ENCODE data around the gene KBTBD3. TPM values are rescaled to one million over a fixed set of nuclear protein-coding genes. Genes with fewer than 3 reads are reported as not detected.

The KBTBD3 gene
- total and polyA plus RNA-seq, 7 donors, result 2.0 to 10.3 (median 4.7) TPM

- intact Hi-C loops (cut with DNase I), result no loop called here
- H3K4me1 ChIP-seq, result no peaks in the 10 kb centered on the region
These were observed 45.2 kb downstream of the KBTBD3 start for GRCh38 chr11:106031936-106032335.

GRCh38 chr11:106031202-106031810, 45.8 kb downstream of the KBTBD3 start:
- Histone ChIP-seq H3K4me1 (no peaks in the 10 kb centered on the region), H3K27ac (no peak overlapping the region), H3K27me3 (no peaks in the 10 kb centered on the region), H3K36me3 (no peaks in the 10 kb centered on the region), H3K4me3 (no peak overlapping the region), H3K9me3 (no peaks in the 10 kb centered on the region)
- no peak for TF ChIP-seq CTCF (IDR thresholded peaks at IDR 0.05)
- TF ChIP-seq POLR2AphosphoS5 (IDR thresholded peaks at IDR 0.05), result no peak
- TF ChIP-seq POLR2A (IDR thresholded peaks at IDR 0.05), result no peak
- no peak for TF ChIP-seq EP300 (IDR thresholded peaks at IDR 0.05)
- 52 to 71% methylated on average over 2 of the region's 2 CpGs for WGBS, 2 donors
- intact Hi-C loops (cut with DNase I), result no loop called here
- DNase-seq, result no peak

More at GRCh38 chr11:106031936-106032335, 45.2 kb downstream of the KBTBD3 start:
- WGBS, 2 donors, result 72 to 82% methylated on average over 3 of the region's 3 CpGs
- H3K27ac ChIP-seq, result no peak overlapping the region
- H3K9me3 ChIP-seq, result no peaks in the 10 kb centered on the region
- no peaks in the 10 kb centered on the region for H3K36me3 ChIP-seq
- H3K27me3 ChIP-seq, result no peaks in the 10 kb centered on the region
- H3K4me3 ChIP-seq, result no peak overlapping the region
- no peak for DNase-seq
- TF ChIP-seq EP300 (IDR thresholded peaks at IDR 0.05), result no peak
- no peak for TF ChIP-seq POLR2A (IDR thresholded peaks at IDR 0.05)
- no peak for TF ChIP-seq POLR2AphosphoS5 (IDR thresholded peaks at IDR 0.05)
- no peak for TF ChIP-seq CTCF (IDR thresholded peaks at IDR 0.05)

- intact Hi-C loops (cut with DNase I), result no loop called here
- Histone ChIP-seq H3K36me3 (no peaks in the 10 kb centered on the region), H3K9me3 (no peaks in the 10 kb centered on the region), H3K27ac (no peak overlapping the region), H3K27me3 (no peaks in the 10 kb centered on the region), H3K4me1 (no peaks in the 10 kb centered on the region), H3K4me3 (no peak overlapping the region)
- WGBS, 2 donors, result 67 to 76% methylated on average over 4 of the region's 4 CpGs
- DNase-seq, result no peak
- no peak for TF ChIP-seq POLR2A (IDR thresholded peaks at IDR 0.05)
- no peak for TF ChIP-seq POLR2AphosphoS5 (IDR thresholded peaks at IDR 0.05)
- TF ChIP-seq EP300 (IDR thresholded peaks at IDR 0.05), result no peak
- no peak for TF ChIP-seq CTCF (IDR thresholded peaks at IDR 0.05)
These were observed 46.5 kb downstream of the KBTBD3 start for GRCh38 chr11:106030609-106031008.

GRCh38 chr11:106022795-106023275, 54.3 kb downstream of the KBTBD3 start:
- Histone ChIP-seq H3K27me3 (no peaks in the 10 kb centered on the region), H3K36me3 (no peaks in the 10 kb centered on the region), H3K4me1 (peaks cover 0 to 36% (median 29%) of the 10 kb centered on the region in 4 donors), H3K4me3 (peak overlapping the region; percentile 34 to 93 (median 87)), H3K27ac (peak overlapping the region; percentile 66 to 89 (median 84)), H3K9me3 (no peaks in the 10 kb centered on the region)
- WGBS, 2 donors, result 94 to 95% methylated on average over 7 of the region's 7 CpGs
- TF ChIP-seq POLR2AphosphoS5 (IDR thresholded peaks at IDR 0.05) (no peak), POLR2A (IDR thresholded peaks at IDR 0.05) (no peak)
- no peak for DNase-seq
- intact Hi-C loops (cut with DNase I), result loop anchor here (1.0 kb wide), 1 partner anchor 54 kb away; the partner anchor contains the start of genes AASDHPPT and KBTBD3

- H3K9me3 ChIP-seq, result no peaks in the 10 kb centered on the region
- peaks cover 0 to 38% (median 29%) of the 10 kb centered on the region in 4 donors for H3K4me1 ChIP-seq
- TF ChIP-seq POLR2AphosphoS5 (IDR thresholded peaks at IDR 0.05) (peak; percentile 68 to 86 (median 71)), CTCF (IDR thresholded peaks at IDR 0.05) (no peak)
- H3K36me3 ChIP-seq, result no peaks in the 10 kb centered on the region
- intact Hi-C loops (cut with DNase I), result loop anchor here (1.0 kb wide), 1 partner anchor 55 kb away; the partner anchor contains the start of genes AASDHPPT and KBTBD3
- 1% methylated on average over 48 of the region's 48 CpGs for WGBS, 2 donors
- peak within 1 kb of the TSS; percentile 80 to 89 (median 86) for H3K27ac ChIP-seq
- no peaks in the 10 kb centered on the region for H3K27me3 ChIP-seq
- H3K4me3 ChIP-seq, result peak within 1 kb of the TSS; percentile 72 to 93 (median 87)
- DNase-seq, result peak; percentile 100
These were observed 55.0 kb downstream of the KBTBD3 start, which contains the start of gene MSANTD4 for GRCh38 chr11:106021967-106022794. Gene MSANTD4, minus strand, starts transcription at chr11:106022240. Its CDS starts 11,323 bp downstream, at chr11:106010917.

Data from sigmoid colon (tissue), 7 donors.